GM19351 (cell line): Measurements from ENCODE around the gene ZNF385B.

Experiments
- ATAC-seq: cut with Tn5 transposase; IDR thresholded peaks from one replicate; pipeline ENCODE4 v1.9.1; 2021; ENCODE audit warnings: mild to moderate bottlenecking, moderate library complexity; ENCODE audit not compliant: unreplicated experiment

The ZNF385B gene

DNA sequence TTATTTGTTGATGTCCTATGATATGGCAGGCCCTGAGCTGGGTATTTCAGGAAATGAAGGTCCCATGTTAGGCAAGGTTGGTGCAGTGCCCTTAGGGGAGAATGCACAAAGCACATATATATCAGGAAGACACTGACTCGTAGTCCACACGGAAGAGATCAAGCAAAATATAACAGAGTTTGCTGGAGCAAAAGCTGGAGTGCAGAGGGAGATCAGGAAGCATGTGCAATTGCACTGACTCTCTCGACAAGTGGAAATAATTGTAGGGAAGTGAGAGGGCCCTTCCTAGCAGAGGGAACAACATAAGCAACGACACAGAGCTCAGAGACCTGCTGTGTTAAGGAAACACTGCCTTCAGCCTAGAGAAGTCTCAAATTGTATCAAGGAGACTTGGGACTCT is 4.2 kb downstream of the ZNF385B start:
- ATAC-seq, result no peak

DNA sequence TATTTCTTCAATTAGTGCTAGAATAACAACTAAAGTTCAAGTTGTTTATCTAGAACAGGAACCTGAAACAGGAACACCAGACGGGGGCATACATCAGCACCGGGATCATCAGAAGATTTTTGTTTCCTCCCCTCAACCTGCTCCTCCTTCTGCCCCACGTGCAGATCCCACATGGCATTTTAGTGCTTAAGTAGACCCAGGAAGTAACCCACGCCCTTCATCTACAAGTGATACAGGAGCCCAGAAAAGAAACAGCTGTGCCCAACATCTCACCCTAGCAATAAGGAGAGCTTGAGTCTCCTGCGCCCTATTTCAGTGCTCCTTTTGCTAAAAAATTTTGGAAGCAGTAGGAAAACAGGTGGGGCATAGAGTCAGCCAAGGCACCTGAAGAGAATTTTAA is 5.2 kb downstream of the ZNF385B start:
- no peak for ATAC-seq

DNA sequence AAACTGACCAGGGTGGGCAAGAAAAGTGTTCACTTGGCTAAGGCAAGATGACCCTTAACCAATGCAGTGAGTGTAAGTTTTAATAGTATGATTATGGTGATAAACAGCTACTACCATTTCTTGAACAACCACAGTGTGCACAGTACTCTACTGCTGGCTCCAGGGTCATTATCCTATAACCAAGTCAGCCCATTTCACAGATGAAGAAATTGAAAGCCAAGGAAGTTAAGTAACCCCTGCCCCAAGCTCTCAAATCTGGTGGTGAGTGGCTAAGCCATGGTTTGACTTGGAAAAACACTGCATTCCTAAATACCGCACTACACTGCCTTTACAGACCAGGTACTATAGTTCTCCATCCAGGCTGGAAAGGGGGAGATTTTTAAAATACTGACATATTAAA is 5.7 kb downstream of the ZNF385B start:
- ATAC-seq, result no peak

DNA sequence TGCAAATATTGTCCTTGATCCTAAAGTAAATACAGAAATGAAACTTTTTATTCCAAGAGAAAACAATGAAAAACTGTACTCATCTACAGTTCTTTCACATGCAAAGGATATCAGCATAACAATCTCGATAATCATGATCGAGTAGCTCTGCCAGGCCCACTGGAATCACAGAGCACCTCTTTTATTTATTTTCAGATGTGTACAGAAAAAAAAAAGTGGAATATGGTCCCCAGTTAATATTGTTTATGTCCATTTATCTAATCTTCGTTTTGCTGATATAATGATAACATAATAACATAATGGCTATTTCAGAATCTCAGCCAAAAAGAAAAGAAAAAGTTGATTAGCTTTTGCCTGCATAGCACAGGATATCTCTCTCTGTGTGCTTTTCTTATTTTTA is 6.5 kb downstream of the ZNF385B start:
- no peak for ATAC-seq

DNA sequence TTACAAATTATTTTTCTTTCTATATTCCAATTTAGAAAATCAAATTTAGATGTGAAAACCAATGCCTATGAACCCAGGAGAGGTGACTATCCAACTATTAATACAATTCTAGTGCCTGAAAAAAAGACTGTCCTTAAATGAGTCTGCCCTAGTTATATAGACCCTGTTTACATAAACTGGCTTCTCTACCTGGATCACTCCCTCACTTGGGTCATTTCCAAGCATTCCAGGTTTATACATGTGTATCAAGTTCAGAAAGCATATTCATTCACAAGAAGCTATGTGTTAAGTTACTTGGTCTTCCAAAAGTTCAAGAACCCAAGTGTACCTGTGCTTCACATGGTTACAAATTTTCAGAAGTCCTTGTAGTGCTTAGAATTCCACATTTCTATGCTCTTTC is 8.3 kb downstream of the ZNF385B start:
- no peak for ATAC-seq

DNA sequence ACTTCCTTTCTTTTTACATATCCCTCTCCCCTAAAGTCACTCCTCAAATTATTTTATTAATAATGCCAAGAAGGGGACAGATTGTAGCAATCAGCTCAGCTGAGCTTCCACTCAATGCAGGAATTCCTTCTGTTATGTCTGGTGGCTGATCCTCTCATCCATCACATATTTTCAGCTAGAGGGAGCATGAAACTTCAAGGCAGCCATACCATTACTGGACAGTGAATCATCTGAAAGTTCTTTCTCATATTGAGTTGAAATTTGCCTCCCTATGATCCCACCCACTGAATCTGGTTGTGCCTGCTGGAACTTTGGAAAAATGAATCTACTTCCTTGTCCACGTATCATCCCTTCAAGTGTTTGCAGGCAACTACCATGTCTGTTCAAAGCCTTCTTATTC is 11.2 kb downstream of the ZNF385B start:
- no peak for ATAC-seq

DNA sequence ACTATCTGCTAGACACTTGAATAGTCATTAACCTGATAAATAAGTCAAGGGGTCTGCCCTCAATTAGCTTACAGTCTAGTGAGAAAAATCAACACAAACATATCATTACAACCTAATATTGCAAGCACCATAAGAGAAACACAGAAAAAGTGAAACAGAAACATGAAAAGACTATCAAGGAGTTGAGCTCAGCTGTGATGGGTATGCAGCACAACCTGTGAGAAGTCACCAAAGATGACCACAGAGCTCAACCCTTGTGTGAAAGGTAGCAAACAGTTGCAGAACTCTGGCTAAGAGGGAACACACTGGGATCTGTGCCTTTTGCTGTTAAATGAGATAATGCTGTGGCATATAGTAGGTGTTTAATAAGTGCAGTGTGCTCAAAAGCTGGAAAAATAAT is 11.7 kb downstream of the ZNF385B start:
- no peak for ATAC-seq

DNA sequence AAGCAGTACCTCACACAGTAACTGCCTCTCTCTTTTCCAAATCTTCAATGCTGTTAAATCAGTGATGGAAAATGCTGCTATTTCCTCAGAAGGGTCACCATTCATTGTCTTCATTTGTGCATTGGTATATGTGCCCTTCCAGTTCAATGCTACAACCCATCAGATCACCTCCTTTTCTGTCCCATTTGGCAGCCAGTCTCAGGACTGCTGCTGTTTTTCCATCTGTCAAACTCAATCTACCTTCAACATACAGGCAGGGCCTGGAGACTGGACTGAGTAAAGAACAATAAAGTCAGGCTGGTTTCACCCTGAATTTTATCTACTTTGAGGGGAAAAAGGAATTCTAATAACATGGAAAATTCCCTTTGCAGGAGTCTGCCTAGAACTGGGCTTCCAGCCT is 17.9 kb downstream of the ZNF385B start:
- ATAC-seq, result no peak

DNA sequence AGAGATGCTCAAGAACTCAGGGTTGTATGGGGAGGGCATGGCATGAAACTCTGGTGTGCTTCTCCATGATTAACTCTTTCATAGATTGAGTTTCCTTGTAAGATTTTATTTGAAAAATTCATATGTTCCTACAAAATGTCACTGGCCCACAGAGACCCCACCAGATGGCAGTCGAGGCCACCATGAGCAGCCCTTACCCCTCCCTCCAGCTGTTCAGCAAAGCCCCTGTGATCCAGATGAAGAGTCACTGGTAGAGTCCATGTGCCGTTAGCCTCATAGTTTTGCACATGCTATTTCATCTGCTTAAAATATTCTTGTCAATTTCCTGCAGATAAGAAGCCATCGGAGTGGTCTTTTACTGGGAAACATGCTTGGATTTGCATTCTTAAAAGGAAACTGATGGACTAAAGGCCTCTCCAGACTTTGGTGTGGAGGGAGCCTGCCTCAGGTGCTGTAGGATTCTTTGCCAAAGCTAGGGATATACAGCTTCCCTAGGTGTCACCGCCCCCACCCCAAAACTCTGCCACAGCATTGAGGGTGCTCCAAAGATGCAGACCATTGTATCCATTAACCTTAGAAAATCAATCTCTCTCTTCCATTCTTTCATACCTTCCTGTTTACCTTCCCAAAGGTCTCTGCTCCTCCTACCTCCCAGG is 18.8 kb downstream of the ZNF385B start:
- peak; percentile 73 for ATAC-seq

DNA sequence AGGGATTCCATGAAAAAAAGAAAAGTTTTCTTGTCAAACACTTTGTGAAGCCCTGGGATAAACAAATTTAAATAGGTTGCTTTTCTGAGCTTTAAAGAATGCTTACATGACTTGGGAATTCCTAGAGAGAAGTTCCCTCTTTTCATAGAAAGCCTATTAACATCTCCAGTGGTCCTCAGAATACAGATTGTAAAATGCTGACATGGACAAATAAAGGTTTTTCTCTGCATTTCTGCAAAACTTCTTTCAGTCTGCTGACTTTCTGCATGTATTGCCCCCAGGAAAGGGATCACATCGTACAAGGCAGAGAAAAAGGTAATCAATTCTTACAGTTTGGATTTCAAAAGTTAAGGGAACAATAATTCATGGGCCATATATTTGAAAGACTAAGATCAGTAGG is 20.6 kb downstream of the ZNF385B start:
- ATAC-seq, result no peak

DNA sequence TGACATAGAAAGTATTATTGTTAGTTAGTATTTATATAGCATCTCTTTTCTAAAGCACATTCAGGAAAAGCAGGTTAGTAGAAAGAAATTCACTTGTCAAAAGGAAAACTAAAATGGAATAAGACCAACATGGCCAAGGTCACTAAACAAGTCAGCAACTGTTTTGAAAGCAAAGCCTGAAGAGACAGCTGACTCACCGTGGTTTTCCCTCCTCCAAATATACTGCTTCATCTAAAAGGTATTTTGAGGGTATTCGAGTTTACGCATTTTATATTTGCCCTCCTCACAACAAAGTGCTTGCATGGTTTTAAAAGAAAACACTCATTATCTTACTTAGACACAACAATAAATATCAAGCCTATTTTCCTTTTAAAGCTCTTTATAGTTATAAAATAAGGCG is 24.0 kb downstream of the ZNF385B start:
- ATAC-seq, result no peak

DNA sequence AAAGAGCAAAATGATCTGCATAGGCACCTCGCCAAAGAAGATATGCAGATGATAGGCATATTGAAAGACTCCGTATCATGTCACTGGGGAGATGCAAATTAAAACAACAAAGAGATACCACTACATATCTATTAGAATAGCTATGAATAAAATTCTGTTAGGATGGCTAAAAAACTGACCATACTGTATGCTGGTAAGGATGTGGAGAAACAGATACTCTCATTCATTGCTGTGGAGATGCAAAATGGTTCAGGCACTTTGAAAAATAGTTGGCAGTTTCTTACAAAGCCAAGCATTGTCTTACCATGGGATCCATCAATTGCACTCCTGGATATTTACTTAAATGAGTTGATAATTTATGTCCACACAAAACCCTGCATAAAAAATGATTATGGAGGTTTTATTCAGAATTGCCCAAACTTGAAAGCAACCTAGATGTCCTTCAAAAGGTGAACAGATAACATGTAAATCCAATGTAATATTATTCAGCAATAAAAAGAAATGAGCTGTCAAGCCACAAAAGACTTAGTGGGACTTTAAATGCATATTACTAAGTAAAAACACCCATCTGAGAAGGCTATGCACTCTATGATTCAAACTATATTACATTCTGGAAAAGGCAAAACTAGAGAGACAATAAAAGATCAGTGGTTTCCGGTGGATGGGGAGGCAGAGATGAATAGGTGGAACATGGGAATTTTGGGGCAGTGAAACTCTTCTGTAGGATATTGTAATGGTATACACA is 31.2 kb downstream of the ZNF385B start:
- no peak for ATAC-seq

DNA sequence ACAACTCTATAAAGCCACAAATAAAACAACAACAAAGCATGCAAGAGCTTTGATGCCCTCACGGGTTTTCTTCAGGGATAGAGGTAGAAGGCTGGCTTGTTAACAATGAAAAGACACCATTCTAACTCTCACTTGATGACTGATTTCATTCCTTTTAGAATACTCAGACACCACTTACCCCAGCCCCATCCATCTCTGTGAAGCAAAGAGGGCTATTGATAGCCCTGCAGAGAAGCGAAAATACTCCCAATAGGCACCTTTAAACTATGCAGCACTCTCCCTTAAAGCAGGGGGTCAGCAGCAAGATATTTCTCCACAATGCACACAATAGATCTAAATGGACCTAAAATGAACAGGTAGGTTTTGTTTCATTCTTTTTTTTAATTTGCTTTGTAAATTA is 35.1 kb downstream of the ZNF385B start:
- no peak for ATAC-seq

DNA sequence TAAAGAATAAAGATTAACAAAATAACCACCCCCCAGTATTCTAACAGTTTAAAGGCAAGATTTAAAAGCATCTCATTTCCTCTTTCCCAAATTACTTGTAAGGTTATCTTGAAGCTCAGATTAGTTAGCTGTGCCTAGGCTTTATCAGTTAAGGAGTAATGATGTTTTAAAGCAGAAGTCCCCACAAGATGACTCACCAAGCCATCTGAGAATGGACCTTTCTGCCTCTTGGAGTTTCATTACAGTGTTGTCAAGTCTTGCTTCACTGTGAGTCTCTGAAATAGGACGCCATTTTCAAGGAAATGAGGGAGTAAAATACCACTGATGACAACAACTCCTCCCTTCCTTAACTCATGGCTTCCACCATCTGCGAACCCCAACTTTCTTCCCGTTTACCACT is 35.9 kb downstream of the ZNF385B start:
- no peak for ATAC-seq

DNA sequence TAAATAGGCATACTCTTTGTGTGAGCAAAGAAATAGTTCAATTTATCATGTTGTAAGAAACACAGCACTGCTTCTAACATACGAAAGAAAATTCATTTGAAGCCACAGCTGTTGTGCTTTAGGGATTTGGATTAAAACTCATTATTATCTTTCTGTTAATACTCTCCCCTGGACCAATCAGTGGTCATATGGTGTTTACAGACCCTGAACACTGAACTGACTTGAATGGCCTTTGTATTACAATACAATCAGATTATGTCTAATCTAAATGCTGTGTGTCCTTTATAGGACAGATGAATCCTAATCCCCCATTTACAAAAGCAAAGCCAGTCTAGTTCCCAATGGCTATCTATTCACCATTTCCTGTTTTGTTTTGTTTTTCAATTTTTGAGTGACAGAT is 36.5 kb downstream of the ZNF385B start:
- ATAC-seq, result no peak

DNA sequence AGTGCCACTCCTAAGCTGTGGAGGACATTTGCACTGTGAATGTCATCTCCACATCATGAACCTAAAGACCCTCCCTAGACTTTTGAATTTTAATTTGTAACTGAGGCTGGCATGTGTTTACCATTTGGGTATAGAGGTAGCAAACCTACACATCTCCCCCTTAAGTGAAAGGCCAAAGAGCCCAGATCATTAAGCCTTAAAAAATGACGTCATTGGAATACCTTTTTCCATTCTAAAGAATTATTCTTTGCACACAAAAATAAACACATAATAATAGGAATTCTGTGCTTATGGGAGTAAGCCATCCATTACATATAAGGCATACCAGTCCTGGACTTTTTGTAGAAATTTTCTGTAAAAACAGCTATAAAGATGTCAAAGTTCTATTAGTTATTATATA is 38.9 kb downstream of the ZNF385B start:
- ATAC-seq, result no peak

DNA sequence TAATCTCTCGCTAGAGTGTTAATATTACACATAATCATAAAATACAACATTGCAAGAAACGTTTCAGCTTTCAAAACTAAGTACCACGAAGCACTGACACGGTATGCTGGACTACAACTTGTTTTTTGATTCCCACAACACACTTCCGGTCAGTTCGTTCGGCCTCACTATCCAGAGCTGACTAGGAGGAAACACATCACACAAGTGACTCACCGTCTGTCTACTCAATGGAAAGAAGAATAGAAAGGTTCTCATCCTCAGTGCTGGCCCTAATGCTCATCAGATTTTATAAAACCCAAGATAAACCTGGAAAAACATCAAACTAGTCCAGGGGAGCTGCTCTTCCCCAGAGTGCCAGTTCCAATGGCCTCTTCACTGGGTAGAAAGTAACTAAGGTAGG is 42.9 kb downstream of the ZNF385B start:
- no peak for ATAC-seq

DNA sequence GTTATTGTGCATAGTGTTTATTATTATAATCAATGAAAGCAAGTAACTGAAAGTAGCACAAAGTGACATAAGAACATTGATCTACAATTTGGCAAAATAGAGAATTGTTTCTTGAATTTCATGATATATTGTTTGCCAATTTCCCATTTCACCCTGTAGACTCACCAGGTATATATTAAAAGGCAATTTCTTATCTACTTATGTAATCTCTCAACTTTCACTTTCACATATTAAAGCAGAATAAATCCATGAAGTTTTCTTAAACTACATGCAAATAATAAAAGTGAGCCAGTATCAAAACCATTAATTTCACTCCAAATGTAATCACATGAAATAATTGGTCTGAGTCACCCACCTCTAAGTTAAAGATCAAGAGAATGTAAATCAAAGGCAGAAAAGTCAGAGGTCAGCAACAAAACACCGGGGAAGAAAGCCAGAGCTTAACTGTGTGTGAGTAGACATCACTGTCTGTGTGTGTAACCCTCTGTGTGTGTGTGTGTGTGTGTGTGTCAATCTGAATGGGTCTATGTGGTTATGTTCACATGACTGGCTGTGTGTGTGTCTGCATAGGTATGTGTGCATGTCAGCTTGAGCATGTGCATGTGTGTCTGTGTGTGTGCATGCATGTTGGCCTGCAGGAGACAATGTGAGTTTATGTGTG is 44.1 kb downstream of the ZNF385B start:
- ATAC-seq, result no peak

DNA sequence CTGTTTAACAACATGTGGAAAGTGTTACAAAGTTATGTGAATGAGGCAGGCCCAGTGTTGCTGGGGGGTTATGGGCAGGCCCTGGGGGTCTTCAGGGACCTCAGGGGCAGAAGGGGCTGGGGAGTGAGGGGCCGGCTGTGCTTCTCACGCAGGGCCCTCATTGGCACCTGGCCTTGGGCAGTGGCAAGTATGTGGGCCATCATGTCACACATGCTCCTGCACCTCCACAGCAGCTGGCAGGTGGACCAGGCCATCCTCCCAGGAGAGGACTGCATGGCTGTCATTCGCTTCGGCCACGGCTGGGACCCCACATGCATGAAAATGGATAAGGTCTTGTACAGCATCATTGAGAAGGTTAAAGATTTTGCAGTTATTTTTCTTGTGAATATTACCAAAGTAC is 47.4 kb downstream of the ZNF385B start:
- no peak for ATAC-seq

DNA sequence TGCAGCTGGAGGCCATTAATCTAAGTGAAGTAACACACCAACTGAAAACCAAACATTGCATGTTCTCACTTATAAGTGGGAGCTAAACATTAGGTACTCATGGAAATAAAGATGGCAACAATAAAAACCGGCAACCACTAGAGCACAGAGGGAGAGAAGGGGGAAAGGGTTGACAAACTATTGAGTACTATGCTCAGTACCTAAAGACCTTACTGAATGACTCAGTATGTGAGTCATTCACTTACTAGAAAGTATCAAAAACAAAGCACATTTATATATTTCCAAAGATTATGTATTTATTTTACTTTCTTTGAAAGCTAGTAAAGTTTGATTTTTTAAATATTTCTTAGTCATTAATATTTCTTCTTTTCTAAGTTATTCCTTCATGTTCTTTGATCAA is 48.9 kb downstream of the ZNF385B start:
- ATAC-seq, result no peak

DNA sequence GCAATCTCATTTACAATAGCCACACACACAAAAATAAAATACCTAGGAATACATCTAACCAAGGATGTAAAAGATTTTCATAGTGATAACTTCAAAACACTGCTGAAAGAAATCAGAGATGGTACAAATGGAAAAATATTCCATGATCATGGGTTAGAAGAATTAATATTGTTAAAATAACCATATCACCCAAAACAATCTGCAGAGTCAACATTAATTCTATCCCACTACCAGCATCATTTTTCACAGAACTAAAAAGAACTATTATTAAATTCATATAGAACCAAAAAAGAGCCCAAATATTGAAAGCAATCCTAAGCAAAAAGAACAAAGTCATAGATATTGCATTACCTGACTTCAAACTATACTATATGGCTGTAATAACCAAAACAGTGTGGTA is 50.4 kb downstream of the ZNF385B start:
- ATAC-seq, result no peak

DNA sequence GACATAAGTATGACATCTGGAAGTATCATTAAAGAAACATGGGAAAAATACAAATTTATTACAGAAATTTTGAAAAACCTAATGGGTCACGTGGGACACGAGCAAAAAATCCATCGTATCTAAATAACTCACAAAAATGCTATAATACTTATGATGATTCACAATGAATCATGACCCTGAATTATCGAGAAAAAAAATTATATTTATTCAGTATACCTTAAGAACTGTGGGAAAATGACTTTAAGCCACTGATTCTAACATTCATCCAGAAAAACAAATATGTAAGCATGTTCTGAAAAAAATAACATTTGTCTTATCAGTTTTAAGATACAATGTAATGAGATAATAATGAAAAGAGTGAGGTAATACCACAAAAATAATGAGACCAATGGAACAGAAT is 51.8 kb downstream of the ZNF385B start:
- no peak for ATAC-seq
